ENCODE results near the gene SLC12A4.
"Not testable (repeated sequence)": the region's sequence is repeated elsewhere in the genome, so short reads cannot be mapped to it uniquely, and the experiment has no call there.

SLC12A4 gene

DNA sequence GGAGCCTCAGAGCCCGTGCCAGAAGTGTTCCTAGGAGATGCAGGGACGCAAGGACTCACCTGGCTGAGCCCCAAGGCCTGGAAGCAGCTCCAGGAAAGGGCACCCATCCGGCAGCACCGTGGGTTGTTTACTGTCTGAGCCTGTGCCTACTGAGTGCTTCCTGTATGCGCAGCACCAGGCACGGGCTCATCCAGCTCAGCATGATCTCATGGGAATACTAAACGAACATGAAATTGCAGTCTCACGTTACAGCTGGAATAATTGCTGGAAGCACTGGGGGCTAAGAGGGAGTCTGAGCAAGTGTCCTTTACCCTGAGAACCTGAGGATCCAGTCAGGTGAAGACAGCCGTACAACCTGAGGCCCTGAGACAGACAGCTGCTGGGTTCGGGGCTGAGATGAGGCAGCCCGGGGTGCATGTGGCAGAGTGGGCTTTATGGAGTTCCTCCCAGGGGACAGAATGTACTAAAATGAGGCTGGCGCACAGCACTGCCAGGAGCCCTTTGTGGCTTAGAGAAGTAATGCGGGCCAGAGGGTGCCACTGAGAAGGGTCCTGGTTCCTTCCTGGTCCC, 42.2 kb downstream of the SLC12A4 start:
- DNase-seq (ENCODE audit: low spot score) = no peak

DNA sequence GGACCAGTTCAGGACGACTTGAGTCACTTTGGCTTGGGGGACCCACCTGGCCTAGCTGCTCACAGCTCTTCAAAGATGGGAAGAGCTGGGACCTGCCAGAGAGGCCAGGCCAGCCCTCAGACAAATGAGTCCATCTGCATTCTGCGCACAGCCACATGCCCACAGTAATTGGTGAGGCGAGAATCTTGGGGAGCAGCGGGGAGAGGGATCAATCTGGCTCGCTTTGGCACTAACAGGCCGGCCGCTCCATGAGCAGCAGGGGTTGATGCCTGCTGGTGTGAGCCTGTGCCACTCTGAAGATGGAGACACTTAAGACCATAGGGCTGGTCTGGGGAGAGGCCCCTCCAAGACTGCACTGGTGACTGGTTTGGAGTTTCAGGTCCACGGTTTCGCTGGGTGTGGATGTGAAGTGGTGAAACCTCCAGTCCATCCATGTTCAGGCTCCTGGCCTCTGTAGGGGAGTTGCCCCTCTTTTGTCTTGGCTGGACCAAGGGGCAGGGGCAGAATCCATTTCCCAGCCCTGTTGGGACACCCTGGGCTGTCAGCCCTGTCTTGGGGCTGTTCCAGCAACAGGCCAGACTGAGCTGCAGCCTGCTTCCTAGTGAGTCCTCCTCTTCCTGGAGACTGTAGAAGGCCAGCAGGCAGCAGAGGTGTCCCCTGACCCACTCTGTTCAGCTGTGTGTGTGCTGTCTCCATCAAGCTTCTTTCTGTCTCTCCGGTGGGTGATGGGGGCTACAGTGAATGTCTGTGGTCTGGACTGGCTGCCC, 44.1 kb downstream of the SLC12A4 start:
- no peak for DNase-seq (ENCODE audit: low spot score)

DNA sequence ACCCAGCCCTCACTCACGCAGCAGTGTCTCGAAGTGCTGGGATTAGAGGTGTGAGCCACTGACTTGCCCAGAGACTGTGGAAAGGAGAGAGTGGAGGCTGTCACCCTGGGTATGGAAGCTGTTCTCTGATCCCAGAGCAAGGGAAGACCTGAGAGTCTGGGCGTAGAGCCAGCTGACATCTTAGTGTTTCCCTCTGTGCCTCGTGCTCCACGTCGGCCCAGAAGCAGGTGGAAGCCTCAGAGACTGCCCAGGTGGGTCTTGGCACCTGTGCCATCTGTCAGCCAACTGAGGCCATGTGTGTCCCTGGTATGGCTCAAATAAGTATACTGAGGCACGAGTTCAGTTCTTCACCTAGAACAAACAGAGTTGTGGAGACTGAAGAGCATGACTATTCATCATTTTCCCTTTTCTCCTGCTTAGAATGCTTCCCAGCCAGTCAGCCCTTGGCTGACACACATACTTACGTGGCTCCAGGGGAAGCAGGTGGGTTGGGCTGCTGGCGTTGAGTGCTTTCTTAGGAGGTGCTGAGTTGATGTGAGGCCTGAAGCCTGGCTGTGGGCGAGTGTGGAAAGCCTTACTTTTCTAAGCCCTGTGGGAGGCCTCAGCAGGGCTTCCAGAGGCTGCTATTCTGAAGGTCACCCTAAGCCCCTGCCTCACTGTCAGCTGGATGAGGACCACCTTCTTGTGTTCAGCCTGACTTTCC, 44.9 kb downstream of the SLC12A4 start:
- peak; percentile 71 for DNase-seq (ENCODE audit: low spot score)

DNA sequence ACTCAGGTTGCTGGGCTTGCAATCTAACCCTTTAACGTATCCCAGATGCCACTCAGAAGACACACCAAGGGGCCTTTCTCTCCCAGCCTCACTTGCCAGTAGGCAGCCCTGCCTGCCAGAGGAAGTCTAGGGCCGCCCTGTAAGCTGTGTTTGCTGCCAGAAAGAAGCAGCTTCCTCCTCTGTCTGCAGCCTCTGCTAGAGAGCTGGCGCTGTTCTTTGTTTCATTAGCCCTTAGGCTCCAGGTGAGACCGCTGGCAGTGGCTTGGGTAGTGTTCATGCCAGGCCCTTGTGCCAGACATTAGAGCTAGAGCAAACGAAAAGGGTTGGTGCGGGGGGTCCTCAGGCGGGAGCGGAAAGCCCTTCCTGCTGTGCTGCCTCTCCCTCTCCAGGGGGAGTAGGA, 45.7 kb downstream of the SLC12A4 start:
- no peak for DNase-seq (ENCODE audit: low spot score)

DNA sequence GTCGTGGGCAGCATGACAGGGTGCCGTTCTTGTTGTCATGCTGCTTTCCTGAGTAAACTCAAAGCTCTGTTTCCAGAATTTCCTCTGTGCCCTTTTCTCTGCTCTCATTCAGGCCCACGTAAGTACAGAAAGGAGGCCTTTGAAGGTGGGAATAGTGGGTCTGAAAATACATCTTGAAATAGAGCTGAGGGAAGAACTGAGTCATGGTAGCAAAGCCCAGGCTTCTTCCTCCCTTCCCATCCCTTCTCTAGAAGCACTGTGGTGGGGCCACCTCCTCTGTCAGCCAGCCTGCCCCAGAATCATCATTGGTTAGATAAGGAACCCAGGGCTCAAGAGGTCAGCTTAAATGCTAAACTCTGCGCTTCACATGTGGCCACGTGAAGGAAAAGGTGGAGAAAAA, 46.2 kb downstream of the SLC12A4 start:
- DNase-seq (ENCODE audit: low spot score) = no peak

DNA sequence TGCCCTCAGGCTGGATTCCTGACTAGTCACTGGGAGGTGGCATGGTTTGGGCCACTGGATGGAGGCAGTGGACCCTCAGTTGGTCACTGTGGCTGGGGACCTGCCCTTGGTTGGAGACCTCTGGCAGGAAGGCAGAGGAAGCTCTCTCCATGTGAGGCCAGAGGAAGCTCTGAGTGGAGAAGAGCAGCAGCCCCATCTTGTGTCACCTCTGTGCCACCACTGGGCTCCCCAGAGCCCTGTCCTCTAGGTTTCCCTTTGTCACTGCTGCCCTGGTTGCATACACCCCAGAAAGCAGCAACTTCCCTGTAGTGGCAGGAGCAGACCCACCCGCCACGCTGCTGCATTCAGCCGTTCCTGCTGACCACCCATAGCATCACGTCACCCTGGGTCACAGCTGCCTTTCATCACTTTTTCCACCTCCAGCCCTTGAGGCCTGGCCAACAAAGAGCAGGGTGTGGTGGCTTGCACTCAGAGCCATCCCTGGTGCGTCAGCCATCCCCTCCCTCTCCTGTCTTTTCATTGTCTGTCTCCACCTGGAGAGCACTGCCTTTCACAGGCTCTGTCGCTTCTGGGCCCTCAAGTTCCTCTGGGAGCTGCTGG, 48.7 kb downstream of the SLC12A4 start:
- DNase-seq (ENCODE audit: low spot score) = no peak

DNA sequence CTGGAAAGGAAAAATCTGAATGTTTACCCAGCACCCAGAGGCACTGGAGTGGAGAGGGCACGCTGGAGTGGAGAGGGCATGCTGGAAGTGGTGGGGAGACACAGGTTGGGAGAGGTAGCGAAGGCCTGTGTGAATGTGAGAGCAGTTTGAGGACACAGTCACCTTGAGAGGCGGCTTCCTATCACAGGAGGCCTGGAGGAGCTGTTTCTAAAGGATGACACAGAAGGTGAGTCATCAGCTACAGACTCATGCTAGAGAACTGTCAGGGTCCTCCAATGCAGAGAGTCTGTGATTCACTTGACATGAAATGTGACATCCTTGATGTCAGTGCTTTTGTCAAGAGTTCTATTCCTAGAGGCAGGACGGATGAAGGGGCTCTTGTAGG, 50.6 kb downstream of the SLC12A4 start:
- no peak for DNase-seq (ENCODE audit: low spot score)

DNA sequence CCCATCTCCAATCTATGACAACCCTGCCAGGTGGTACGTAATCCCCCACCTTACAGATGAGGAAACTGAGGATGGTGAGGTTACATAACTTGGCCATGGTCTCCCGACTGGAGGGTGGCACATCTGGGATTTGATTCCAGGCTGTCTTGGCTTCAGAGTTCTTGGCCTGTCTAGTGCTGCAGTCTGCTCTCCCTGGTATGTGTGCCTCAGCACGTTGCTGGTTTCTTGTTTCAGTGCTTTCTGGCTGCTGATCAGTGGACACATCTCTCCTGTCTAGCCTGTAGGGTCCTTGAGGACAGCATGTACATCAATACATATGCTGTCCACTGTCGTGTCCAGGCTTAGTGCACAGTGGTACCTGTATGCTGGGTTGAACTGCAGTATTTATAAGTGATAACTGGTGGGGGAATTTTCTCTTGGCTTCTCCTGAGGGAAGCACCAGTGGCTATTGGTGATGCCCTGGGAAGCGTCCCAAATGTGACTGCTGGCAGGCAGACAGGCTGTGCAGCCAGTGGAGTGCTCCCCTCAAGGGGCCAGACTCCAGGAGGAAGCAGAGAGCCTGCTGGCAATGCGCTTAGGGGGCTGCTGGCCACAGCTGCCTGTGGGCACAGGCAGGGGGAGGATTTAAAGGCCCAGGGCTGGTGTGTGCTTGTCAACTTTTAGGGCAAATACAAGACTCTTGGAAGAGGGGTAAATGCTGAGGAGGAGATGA, 51.1 kb downstream of the SLC12A4 start:
- DNase-seq (ENCODE audit: low spot score) = no peak

DNA sequence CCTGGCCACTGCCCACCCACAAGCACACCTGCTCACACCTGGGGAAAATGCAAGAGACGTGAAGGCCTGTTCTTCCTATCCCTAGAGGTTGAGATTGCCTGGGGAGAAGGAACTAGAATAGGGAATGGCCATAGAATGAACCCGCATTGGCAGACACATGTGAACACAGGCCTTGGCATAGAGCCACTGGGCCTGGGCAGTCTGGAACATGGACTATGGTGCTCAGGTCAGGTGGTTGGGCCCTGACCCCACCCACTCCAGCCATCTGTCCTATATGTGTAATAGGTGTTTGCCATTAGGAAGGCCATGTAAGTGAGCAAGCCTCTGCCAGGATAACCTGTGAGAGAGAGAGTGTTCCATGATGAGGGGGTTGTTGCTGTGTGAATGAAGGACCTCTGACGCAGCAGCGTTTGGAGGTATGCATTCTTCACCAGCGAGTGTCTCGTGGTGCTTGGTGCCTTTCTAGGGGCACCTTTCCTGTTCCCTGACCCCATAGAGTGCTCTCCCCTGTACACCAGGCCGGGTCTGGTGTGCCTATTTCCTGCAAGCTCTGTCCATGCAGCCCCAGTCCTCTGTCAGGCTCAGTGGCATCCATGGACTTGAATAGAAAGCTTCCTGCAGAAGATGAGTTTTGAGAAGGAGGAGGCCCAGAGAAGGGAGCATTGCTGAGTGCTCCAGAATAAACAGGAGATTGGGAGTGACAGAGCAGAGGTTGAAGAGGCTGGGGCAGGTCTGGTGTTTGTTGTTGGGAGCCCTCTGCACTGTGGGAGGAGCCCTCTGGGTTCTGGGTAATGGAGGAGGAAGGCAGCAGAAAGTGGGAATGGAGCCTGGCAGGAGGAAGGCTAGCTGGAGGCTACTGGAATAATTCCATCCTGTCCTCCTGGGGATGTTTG, 52.4 kb downstream of the SLC12A4 start:
- DNase-seq (ENCODE audit: low spot score) = no peak

DNA sequence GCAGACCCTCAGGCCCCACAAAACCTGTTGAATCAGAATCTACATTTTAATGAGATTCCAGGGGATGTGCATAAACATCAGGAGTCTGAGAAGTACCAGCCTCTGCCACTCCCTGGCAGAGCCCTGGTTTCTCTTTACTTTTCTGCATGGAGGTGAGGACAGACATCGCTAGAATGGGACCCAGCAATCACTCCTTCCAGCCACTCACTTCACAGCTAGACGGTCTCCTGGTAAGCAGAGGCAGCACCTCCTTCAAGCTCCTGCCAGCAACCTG, 53.0 kb downstream of the SLC12A4 start:
- not testable (repeated sequence) for DNase-seq (ENCODE audit: low spot score)

DNA sequence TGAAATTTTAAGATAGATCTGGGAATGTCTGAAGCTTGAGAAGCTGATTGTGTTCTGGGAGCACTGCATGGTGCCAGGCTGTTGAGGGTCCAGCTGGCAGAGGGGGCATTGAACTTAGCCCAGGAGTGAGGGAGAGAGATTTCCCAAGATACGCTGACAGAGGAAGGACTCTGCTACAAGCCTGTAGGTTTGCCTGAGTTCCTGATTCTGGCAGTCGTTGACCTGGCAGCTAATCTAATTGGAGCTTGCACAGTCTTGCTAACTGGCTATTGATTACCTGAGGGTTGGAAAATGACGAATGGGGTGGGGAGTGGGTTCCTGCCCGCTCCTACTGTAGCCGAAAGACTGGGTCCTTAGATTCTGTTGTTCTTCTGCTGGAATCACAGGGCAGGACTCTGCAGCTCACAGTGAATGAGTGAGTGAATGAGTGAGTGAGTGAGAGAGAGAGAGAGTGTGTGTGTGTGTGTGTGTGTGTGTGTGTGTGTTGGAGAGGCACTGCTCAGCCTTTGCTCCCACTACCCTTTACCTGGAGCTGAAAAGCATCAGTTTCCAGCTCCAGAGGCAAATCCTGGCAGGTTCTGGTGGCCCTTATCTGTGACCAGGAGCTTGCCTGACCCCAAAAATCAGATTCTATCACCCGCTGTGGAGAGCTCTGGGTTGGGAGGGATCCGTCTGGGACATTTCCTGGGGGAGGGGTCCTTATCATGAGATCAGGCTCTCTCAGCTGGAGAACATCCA, 53.5 kb downstream of the SLC12A4 start:
- no peak for DNase-seq (ENCODE audit: low spot score)

DNA sequence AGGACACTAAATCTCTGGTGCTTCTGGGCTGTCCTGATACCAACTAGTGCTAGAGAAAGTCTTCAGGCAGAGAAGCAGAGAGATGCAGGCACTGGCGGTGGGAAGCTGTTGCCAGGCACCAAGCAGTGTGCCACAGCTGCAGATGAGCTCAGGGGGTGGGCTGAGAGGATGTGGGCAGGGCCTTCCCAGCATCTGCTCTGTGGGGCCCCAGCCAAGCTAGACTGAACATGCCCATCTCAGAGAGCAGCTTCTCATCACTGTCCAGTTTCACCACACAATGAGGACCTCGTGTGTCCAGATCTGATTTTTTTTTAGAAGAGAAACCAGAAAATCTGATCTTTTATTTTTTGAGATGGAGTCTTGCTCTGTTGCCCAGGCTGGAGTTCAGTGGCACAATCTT, 58.3 kb downstream of the SLC12A4 start:
- DNase-seq (ENCODE audit: low spot score) = no peak

DNA sequence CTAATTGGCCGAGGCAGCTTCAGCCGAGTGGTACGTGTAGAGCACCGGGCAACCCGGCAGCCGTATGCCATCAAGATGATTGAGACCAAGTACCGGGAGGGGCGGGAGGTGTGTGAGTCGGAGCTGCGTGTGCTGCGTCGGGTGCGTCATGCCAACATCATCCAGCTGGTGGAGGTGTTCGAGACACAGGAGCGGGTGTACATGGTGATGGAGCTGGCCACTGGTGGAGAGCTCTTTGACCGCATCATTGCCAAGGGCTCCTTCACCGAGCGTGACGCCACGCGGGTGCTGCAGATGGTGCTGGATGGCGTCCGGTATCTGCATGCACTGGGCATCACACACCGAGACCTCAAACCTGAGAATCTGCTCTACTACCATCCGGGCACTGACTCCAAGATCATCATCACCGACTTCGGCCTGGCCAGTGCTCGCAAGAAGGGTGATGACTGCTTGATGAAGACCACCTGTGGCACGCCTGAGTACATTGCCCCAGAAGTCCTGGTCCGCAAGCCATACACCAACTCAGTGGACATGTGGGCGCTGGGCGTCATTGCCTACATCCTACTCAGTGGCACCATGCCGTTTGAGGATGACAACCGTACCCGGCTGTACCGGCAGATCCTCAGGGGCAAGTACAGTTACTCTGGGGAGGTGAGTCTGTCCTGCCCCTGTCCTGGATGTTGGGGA, 59.2 kb downstream of the SLC12A4 start:
- no peak for DNase-seq (ENCODE audit: low spot score)

DNA sequence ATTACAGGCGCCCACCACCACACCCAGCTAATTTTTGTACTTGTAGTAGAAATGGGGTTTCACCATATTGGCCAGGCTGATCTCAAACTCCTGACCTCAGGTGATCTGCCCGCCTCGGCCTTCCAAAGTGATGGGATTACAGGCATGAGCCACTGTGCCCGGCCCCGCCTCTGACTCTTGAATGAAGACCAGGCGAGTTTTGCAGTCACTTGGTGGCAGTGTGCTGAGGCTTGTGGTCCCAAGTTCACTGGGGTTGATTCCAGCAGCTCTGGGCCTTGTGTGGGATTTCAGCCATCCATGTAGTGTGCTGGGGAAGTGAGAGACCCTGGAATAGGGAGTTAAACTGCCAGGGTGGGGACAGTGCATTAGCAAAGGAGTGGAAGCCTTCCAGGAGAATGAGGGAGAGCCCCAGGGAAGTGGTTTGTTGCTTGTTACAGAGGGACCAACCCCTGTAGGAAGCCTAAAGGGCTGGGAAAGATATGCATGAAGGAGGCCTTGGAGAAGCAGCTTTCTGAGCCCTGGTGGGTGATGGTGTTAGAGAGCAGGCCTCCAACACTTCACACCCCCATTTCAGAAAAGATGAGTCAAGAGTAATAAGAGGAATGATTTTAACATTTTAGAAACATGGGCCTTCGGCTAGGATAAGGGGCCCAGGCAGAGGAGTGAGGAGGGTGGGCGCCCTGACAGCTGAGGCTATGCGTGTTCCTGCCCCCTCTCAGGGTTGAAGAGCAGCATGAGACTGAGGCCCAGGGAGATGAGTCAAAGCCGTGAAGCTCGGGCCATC, 60.8 kb downstream of the SLC12A4 start:
- no peak for DNase-seq (ENCODE audit: low spot score)

DNA sequence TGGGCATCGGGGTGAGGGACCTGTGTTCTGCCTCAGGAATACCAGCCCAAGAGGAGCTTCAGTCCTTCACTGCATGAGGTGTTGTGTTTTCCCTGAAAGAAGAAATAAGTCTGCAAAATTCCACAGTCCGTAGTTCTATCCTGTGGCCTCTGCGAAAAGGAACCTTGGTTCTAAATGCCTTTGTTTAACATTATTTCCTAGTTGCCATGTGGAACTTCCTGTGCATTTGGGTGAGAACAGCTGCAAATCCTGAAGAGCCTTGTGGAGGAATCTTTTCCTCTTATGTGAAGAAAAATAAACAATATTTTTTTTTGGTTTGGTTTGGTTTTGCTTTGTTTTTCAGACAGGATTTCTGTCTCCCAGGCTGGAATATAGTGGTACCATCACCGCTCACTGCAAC, 65.6 kb downstream of the SLC12A4 start:
- no peak for DNase-seq (ENCODE audit: low spot score)

DNA sequence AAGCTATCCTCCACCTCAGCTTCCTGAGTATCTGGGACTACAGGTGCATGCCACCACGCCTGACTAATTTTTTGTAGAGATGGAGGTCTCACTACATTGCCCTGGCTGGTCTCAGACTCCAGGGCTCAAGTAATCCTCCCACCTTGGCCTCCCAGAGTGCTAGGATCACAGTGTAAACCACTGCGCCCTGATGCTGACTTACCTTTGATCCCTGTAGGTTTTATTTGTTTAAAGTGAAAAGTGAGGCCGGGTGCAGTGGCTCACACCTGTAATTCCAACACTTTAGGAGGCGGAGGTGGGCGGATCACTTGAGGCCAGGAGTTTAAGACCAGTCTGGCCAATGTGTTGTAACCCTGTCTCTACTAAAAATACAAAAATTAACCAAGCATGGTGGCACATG, 66.7 kb downstream of the SLC12A4 start:
- DNase-seq (ENCODE audit: low spot score) = no peak

DNA sequence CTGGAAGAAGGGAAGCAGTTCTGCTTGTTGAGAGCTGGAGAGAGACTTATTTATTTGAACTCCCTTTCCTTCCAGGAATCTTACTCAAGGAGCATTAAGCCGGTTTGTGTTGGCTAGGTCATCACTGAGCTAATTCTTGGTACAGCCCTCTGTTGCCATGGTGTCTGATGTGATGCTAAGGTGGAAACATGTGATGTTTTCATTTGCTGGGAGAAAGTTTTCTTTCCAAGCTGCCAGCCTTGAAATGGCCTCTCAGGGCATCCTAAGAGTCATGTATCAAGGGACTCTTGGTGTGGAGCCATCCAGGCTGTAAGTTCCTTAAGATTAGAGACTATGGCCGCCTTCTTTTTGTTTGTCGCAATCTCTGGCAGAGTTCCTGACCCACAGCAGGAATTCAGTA, 71.2 kb downstream of the SLC12A4 start:
- DNase-seq (ENCODE audit: low spot score) = peak; percentile 18

DNA sequence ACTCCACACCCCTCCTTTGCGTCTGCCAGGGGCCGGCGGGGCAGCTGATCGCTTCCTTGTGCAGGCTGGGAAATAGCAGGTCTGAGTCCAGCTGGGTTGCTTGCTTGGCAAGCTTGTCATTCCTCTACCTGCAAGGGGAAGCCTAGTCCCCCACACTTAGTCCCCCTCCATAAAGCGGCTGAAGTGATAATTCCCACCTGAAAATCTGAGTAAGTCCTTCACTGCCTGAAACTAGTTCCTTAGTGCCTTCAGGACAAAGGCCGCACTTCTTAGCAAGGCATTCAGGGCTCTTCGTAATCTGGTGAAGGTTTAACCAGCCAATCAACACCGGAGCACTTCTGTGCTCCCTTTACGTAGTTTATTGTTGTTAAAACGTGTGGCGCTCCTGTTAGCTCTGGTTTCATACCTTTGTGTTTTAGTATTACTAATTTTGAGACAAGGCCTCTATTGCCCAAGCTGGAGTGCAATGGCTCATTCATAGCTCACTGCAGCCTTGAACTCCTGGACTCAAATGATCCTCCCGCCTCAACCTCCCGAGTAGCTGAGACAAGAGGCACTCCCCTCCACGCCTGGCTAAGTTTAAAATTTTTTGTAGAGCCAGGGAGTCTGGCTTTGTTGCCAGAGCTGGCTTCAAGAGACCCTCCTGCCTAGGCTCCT, 74.6 kb downstream of the SLC12A4 start:
- no peak for DNase-seq (ENCODE audit: low spot score)

Data from cerebellar cortex (tissue), 1 donor.